Measurements from ENCODE around the gene ASPHD2. TPM values are rescaled to one million over a fixed set of nuclear protein-coding genes. Genes with fewer than 3 reads are reported as not detected.

Gene ASPHD2
- polyA plus RNA-seq, 2 donors, result 0.43 to 1.5 TPM

Other genes starting within 250 kb of the ASPHD2 start
- gene HPS4, start 54.5 kb downstream of the ASPHD2 start, polyA plus RNA-seq, result 10 to 100 TPM; 14.8 TPM
- gene SRRD, start 54.6 kb downstream of the ASPHD2 start, polyA plus RNA-seq, result 10 to 100 TPM in 1 of 2 donors, 1 to 10 TPM in 1; 7.4 to 11.9 TPM
- 10 to 100 TPM; 19.7 to 21.5 TPM for gene TFIP11, start 83.2 kb downstream of the ASPHD2 start, polyA plus RNA-seq
- 10 to 100 TPM in 1 of 2 donors, 1 to 10 TPM in 1; 7.6 to 12.6 TPM for gene TPST2, start 160.9 kb downstream of the ASPHD2 start, polyA plus RNA-seq
- gene CRYBB1, start 188.8 kb downstream of the ASPHD2 start, polyA plus RNA-seq, result under 1 TPM; 0.04 to 0.14 TPM
- gene CRYBA4, start 192.7 kb downstream of the ASPHD2 start, polyA plus RNA-seq, result not detected
- under 1 TPM; 0.49 to 0.55 TPM for gene MIAT, start 228.3 kb downstream of the ASPHD2 start, polyA plus RNA-seq

Measured in esophagus (tissue), 2 donors.